Measurements from ENCODE around the gene PKMYT1.

PKMYT1 gene

GRCh38 chr16:2971134-2971984, 8.9 kb downstream of the PKMYT1 start:
- Histone ChIP-seq H3K9me3 (ENCODE audit: insufficient read depth, low read length, severe bottlenecking) (no peaks in the 10 kb centered on the region), H3K4me2 (ENCODE audit: insufficient read depth, low read length) (peak overlapping the region; percentile 97), H3K4me3 (ENCODE audit: low read depth in 1 of 2, low read length in 2 of 2) (peak overlapping the region in 1 of 2 experiments; percentile 79; a peak in 3 of 4 replicates), H3K27me3 (ENCODE audit: insufficient read depth, low read length, poor library complexity) (no peaks in the 10 kb centered on the region), H3K9ac (ENCODE audit: low read depth, low read length) (peak overlapping the region; percentile 96), H3K27ac (ENCODE audit: low read length) (peak overlapping the region; percentile 34), H2AFZ (ENCODE audit: low read depth, low read length) (no peak overlapping the region), H3K36me3 (ENCODE audit: insufficient read depth, low read length) (peaks cover 60% of the 10 kb centered on the region), H3K79me2 (ENCODE audit: insufficient read depth, low read length) (peaks cover 58% of the 10 kb centered on the region), H4K20me1 (ENCODE audit: insufficient read depth, low read length) (peaks cover 61% of the 10 kb centered on the region), H3K4me1 (ENCODE audit: insufficient read depth, low read length) (peaks cover 52% of the 10 kb centered on the region)
- DNase-seq = no peak
- ATAC-seq (ENCODE audit: insufficient read depth, low read depth) = no peak
- TF ChIP-seq CTCF (IDR thresholded peaks at IDR 0.05; ENCODE audit: borderline replicate concordance, extremely low read depth, low read length, poor library complexity, severe bottlenecking) (peak; percentile 24), EZH2 (IDR thresholded peaks at IDR 0.05; ENCODE audit: borderline replicate concordance, low read depth, low read length, severe bottlenecking) (no peak)

DNA sequence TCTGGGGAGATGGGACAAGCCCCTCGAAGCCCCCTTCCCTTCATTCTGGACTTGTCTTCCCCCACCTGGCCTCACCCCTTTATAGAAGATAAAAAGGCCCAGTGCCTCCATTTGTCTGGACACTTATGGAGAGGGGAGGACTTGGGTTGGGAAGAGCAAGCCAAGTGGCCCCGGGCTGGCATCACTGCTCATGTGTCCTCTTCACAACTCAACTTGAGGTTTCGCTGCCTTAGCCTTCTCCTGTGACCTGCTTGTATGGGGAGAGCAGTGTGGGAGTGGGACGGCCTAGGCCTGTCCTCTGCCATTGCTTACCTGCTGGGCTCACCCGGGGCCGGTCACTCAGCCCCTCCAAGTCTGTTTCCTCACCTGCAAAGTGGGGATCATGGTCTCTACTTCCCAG, 9.7 kb downstream of the PKMYT1 start:
- no peak overlapping the region for H2AFZ ChIP-seq (ENCODE audit: low read depth, low read length)
- peak overlapping the region; percentile 96 for H3K9ac ChIP-seq (ENCODE audit: low read depth, low read length)
- H3K36me3 ChIP-seq (ENCODE audit: insufficient read depth, low read length) = peaks cover 52% of the 10 kb centered on the region
- H3K4me2 ChIP-seq (ENCODE audit: insufficient read depth, low read length) = peak overlapping the region; percentile 97
- H3K4me1 ChIP-seq (ENCODE audit: insufficient read depth, low read length) = peaks cover 47% of the 10 kb centered on the region
- H4K20me1 ChIP-seq (ENCODE audit: insufficient read depth, low read length) = peaks cover 53% of the 10 kb centered on the region
- H3K79me2 ChIP-seq (ENCODE audit: insufficient read depth, low read length) = peaks cover 50% of the 10 kb centered on the region
- H3K4me3 ChIP-seq (ENCODE audit: low read depth in 1 of 2, low read length in 2 of 2) = peak overlapping the region; percentile 72 to 79; a peak in 3 of 4 replicates
- no peaks in the 10 kb centered on the region for H3K9me3 ChIP-seq (ENCODE audit: insufficient read depth, low read length, severe bottlenecking)
- H3K27me3 ChIP-seq (ENCODE audit: insufficient read depth, low read length, poor library complexity) = no peaks in the 10 kb centered on the region
- peak overlapping the region; percentile 75 for H3K27ac ChIP-seq (ENCODE audit: low read length)
- no peak for DNase-seq
- TF ChIP-seq CTCF (IDR thresholded peaks at IDR 0.05; ENCODE audit: borderline replicate concordance, extremely low read depth, low read length, poor library complexity, severe bottlenecking) = no peak
- TF ChIP-seq EZH2 (IDR thresholded peaks at IDR 0.05; ENCODE audit: borderline replicate concordance, low read depth, low read length, severe bottlenecking) = no peak
- no peak for ATAC-seq (ENCODE audit: insufficient read depth, low read depth)

DNA sequence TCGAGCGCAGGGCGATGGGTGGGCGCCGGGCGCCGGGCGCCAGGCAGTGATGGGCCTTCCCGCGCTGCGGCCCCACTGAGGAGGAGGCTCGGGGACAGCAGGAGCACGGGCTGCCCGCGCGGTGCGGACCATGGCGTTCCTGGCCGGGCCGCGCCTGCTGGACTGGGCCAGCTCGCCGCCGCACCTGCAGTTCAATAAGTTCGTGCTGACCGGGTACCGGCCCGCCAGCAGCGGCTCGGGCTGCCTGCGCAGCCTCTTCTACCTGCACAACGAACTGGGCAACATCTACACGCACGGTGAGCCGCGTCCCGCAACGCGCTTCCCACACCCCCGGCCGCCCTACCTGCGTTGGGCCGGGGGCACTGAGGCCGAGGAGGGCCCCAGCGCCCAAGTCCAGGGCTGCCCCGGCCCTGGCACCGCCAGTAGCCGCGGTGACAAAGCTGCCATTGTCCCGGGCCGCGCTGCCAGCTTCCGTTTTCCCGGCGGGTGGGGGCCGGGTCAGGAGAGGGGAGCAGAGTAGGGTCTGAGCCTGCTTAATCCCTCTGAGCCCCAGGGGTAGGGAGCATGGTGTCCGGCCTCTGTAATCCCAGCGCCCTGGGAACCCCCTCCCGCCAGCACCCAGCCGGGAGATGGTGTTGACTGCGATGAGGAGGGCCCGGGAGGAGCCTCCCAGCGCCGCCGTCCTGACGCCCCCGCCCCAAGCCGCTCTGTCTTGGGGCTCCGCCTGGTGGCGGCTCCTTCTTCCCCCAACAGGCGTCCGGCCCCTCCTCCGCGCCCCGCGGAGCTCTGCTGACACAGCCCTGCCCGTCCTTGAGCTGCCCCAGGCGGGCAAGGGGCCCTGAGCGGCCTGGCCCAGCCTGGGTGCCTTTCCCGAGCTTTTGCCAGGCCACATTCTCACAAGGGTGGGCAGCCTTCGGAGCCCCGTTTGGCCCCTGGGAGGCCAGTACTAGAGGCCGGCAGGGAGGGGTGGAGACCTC, 10.4 kb downstream of the PKMYT1 start:
- Histone ChIP-seq H3K9ac (ENCODE audit: low read depth, low read length) (peak overlapping the region; percentile 96), H3K36me3 (ENCODE audit: insufficient read depth, low read length) (peaks cover 45% of the 10 kb centered on the region), H3K4me2 (ENCODE audit: insufficient read depth, low read length) (peak overlapping the region; percentile 97), H2AFZ (ENCODE audit: low read depth, low read length) (peak overlapping the region; percentile 74), H3K27me3 (ENCODE audit: insufficient read depth, low read length, poor library complexity) (peaks cover under 1% of the 10 kb centered on the region), H3K79me2 (ENCODE audit: insufficient read depth, low read length) (peaks cover 44% of the 10 kb centered on the region), H3K4me1 (ENCODE audit: insufficient read depth, low read length) (peaks cover 45% of the 10 kb centered on the region), H3K9me3 (ENCODE audit: insufficient read depth, low read length, severe bottlenecking) (no peaks in the 10 kb centered on the region), H4K20me1 (ENCODE audit: insufficient read depth, low read length) (peaks cover 46% of the 10 kb centered on the region), H3K27ac (ENCODE audit: low read length) (peak overlapping the region; percentile 75), H3K4me3 (ENCODE audit: low read depth in 1 of 2, low read length in 2 of 2) (peak overlapping the region; percentile 72 to 79)
- peak; percentile 88 for DNase-seq
- TF ChIP-seq CTCF (IDR thresholded peaks at IDR 0.05; ENCODE audit: borderline replicate concordance, extremely low read depth, low read length, poor library complexity, severe bottlenecking) (peak; percentile 72), EZH2 (IDR thresholded peaks at IDR 0.05; ENCODE audit: borderline replicate concordance, low read depth, low read length, severe bottlenecking) (no peak)
- peak; percentile 76 for ATAC-seq (ENCODE audit: insufficient read depth, low read depth)

All from DND-41 (cell line).